NB4 (cell line): ENCODE measurements around the gene TMEM204.

Experiments
- DNase-seq: peaks from one replicate; pipeline ENCODE4 v3.0.0; 2010; ENCODE audit warnings: low read depth
- H3K4me3 ChIP-seq: one replicate; pipeline ENCODE4 v1.5.1; 2011; ENCODE audit warnings: mild to moderate bottlenecking, low read depth, low read length, moderate library complexity
- CTCF ChIP-seq: IDR thresholded peaks from one replicate; pipeline ENCODE4 v1.5.1; 2012; ENCODE audit warnings: low read depth, low read length
- MAX ChIP-seq: IDR thresholded peaks from 2 replicates; pipeline ENCODE4 v1.6.1; 2011; ENCODE audit warnings: low read depth, low read length
- MYC ChIP-seq: IDR thresholded peaks from 2 replicates; pipeline ENCODE4 v1.6.1; 2011; ENCODE audit warnings: low read depth, low read length
- POLR2A ChIP-seq: IDR thresholded peaks from 2 replicates; pipeline ENCODE4 v1.6.1; 2011; ENCODE audit warnings: mild to moderate bottlenecking; ENCODE audit not compliant: insufficient read length; ENCODE audit errors: extremely low read depth

TMEM204 gene

GRCh38 chr16:1565083-1565805 lies 31.8 kb downstream of the TMEM204 start:
- H3K4me3 ChIP-seq: no peak overlapping the region
- TF ChIP-seq CTCF: no peak
- TF ChIP-seq MAX: no peak
- no peak for TF ChIP-seq POLR2A
- DNase-seq: no peak

- H3K4me3 ChIP-seq: no peak overlapping the region
- TF ChIP-seq POLR2A: no peak
- TF ChIP-seq MAX: no peak
- no peak for TF ChIP-seq CTCF
- no peak for TF ChIP-seq MYC
- DNase-seq: no peak
Observed at GRCh38 chr16:1567988-1568387, 34.5 kb downstream of the TMEM204 start.

GRCh38 chr16:1571012-1571671 lies 37.7 kb downstream of the TMEM204 start:
- no peak for DNase-seq
- no peak overlapping the region for H3K4me3 ChIP-seq
- TF ChIP-seq CTCF: no peak
- no peak for TF ChIP-seq MAX

- TF ChIP-seq MYC: no peak
- TF ChIP-seq MAX: no peak
- TF ChIP-seq CTCF: no peak
- TF ChIP-seq POLR2A: no peak
- DNase-seq: no peak
- H3K4me3 ChIP-seq: no peak overlapping the region
Observed at GRCh38 chr16:1572673-1573072, 39.2 kb downstream of the TMEM204 start.

- no peak for DNase-seq
- H3K4me3 ChIP-seq: no peak overlapping the region
- TF ChIP-seq POLR2A (no peak), MAX (no peak), MYC (no peak)
Observed at GRCh38 chr16:1573301-1573700, 39.8 kb downstream of the TMEM204 start.

- DNase-seq: peak; percentile 4
- H3K4me3 ChIP-seq: no peak overlapping the region
- TF ChIP-seq POLR2A (no peak), MAX (no peak), MYC (no peak), CTCF (no peak)
Observed at GRCh38 chr16:1575578-1575977, 42.1 kb downstream of the TMEM204 start.
